Left renal pelvis (tissue), 4 donors: ENCODE results near the gene BICD1. TPM values are rescaled to one million over a fixed set of nuclear protein-coding genes. Genes with fewer than 3 reads are reported as not detected.

Experiments
- DNase-seq, 4 donors: peaks; one replicate each; pipeline ENCODE4 v3.0.0-alpha.2; 2013; ENCODE audit warnings: low read depth in 4 of 4, low spot score in 3 of 4
- polyA plus RNA-seq, 4 donors: library from polyadenylated mRNA; unstranded; fragments of 120-200 nt; gene quantifications; one replicate each; pipeline ENCODE4 v1.2.1, GENCODE V29; 2013; ENCODE audit not compliant: insufficient read length in 4 of 4

Gene BICD1
- polyA plus RNA-seq, 4 donors: 21.0 to 26.5 (median 23.8) TPM

GRCh38 chr12:32139064-32139421, 32.4 kb downstream of the BICD1 start:
- no peak for DNase-seq

- DNase-seq: no peak
Measured at GRCh38 chr12:32140877-32141276, 34.2 kb downstream of the BICD1 start.

DNA sequence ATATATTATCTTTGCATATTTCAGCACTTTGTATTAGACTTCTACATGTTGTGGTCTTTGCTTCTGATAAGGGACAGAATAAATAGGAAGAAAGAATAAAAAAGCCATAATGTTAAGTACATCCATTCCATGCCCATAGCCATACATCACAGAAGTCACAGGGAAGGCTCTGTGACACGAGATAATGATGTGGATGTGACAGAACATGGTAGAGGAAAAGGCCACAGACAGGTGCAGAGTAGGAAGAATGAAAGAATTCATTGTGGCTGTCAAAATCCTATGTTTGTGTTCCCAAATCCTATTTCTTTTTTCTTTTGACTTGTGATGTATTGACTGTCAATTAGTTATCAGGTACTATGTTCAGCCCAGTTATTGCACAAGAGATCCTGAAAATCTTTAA, 38.4 kb downstream of the BICD1 start:
- DNase-seq: no peak

DNA sequence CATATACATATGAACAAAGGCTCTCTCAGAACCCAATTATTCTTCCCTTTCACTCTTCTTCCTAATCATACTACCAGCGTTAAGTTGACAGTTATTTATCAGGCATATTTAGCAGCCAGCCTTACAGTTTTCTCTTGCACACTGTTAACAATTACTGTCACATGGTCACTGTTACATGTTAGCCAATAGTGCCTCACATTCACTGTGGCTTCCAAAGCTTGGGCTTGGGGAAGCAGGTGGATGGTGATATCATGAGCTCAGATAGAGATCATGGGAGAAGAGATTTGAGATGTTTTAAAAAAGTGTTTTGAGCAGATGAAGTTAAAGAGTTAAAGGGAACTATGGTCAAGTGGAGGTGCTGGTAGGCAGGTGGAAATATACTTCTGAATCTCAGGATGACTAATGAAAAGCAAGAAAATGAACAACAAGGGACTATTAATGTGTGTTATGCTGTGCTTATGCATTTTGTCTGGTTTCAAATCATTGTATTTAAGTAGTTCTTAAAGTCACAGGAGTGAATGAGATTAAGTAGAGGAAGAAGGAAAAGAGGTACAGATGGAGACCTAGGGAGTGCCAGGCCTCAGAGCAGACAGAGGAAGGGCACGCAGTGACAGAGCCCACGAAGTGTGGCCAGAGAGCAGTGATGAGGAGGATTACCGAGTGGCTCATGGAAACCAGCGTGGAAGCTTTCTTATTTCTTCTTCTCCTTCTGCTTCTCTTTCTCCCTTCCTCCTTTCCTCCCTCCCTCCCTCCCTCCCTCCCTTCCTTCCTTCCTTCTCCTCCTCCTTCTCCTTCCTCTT, 39.6 kb downstream of the BICD1 start:
- DNase-seq: no peak

- no peak for DNase-seq
Measured at GRCh38 chr12:32148372-32148771, 41.7 kb downstream of the BICD1 start.

DNA sequence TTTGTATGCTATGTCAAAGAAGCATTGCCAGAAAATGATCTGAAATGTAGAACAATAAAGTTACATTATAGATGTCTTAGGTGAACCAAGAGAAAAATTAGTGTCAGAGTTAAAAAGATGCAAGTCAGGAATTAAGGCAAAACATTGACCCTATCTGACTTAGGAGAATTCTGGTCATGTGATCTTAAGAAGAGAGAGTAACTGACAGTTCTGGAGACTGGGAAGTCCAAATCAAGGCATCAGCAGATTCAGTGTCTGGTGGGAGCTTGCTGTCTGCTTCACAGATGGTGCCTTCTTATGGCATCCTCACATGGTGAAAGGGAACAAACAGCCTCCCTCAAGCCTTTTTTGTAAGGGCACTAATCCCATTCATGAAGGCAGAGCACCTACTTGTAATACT, 42.8 kb downstream of the BICD1 start:
- no peak for DNase-seq

DNA sequence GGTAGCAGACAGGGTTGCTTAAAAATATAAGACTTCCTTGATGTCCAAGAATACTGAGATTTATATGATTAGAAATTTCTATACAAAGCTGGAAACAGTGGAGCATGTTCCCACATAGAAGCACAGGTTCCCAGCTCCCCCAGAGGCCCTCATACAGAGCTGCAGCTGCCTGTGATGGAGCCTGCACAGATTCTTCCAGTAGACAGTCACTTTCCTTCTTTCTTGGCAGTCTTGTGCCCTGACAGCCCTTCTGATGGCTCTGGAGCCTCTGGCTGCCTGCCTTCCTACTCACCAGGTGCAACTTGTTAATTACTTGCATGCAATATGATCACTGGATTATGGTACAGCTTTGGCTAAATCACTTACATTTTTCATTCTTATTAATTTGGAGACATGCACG, 44.4 kb downstream of the BICD1 start:
- no peak for DNase-seq

- no peak for DNase-seq
Measured at GRCh38 chr12:32151552-32151951, 44.9 kb downstream of the BICD1 start.

- DNase-seq: peak in 1 of 4 donors; percentile 14
Measured at GRCh38 chr12:32155041-32155440, 48.4 kb downstream of the BICD1 start.

DNA sequence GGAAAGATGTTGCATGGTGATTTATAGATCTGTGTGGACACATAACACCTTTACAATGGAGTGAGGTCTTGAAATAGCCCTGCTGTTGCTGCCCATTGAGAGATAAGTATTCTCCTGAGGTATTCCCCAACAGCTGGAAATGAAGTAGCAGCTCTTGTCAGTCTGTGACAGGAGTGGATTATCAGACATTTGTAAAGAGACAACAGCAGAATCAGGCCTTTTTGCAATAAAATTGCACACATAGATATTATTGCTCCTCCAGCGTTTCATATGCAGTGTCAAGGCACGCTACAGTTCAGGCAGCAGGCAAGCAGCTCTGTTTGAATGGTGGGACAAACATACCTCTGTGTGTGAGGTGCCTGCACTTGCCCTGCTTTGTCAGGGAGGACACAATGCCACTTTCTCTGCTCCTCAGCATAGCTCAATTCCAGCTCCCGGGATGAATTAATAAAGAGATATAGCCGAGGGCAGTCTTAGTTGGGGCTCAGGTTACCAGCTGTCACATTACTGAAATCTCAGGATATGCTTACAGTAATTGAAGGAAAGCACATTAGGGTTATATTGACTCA, 49.4 kb downstream of the BICD1 start:
- DNase-seq: no peak

GRCh38 chr12:32158525-32158924, 51.9 kb downstream of the BICD1 start:
- no peak for DNase-seq

GRCh38 chr12:32159381-32159780, 52.7 kb downstream of the BICD1 start:
- no peak for DNase-seq

DNA sequence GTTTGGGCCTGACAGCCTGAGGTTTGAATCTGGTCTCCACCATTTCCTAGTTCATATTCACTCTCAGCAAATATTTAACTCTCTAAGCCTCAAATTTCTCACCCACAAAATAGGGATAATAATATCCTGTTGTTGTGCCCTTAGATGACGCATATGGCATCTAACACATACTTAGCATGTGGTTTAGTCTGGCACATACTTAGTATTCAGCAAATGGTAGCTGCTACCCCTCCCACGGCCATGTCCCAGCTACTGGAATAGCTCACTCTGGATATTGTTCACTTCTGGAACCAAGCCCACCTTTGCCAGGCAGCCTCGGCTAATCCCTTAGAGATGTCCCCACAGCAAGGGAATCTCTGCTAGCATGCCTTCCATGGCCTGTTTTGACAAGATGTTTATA, 53.3 kb downstream of the BICD1 start:
- DNase-seq: no peak

- DNase-seq: no peak
Measured at GRCh38 chr12:32161058-32161457, 54.4 kb downstream of the BICD1 start.

DNA sequence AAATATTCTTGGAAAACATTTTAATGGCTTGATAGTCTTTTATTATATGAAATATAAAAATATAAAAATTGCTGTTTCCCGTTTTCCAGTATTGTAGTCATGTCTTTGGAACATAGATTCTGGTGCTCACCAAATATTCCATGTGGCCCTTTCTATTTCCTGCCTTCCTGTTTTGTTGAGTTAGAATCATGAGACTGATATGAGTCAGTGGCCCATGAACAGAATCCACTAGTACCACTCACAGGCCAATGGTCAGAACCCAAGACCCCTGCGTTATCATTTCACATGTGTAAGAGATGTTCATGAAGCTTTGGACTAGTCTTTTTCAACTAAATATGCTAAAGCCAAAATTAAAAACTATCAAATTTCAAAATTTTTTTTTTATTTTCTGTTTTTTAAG, 56.9 kb downstream of the BICD1 start:
- no peak for DNase-seq

- no peak for DNase-seq
Measured at GRCh38 chr12:32166510-32166909, 59.9 kb downstream of the BICD1 start.

DNA sequence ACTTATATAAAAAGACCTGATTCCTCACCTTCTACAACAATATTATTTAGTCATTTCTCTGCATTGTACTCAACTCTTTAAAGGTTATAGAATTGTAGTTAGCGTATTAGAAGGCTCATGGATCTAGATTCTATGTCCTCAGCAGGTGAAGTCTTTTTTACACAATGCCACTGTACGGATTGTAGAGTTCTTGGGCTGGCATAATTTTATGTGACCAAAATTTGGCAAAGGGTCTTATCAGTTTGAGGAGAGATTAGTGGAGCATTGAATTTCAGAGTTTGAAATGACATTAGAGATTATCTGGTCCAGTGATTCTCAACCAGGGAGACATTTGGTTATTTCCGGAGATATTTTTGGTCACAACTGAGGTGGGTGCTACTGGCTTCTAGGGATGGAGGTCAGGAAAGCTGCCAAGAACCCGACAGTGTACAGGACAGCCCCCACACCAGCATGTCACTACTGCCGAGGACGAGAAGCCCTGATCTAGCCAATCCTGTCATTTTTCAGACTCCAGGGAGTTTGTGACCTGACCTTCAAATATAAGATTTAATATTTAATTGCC, 63.9 kb downstream of the BICD1 start:
- DNase-seq: no peak

GRCh38 chr12:32171211-32171610, 64.6 kb downstream of the BICD1 start:
- DNase-seq: no peak

DNA sequence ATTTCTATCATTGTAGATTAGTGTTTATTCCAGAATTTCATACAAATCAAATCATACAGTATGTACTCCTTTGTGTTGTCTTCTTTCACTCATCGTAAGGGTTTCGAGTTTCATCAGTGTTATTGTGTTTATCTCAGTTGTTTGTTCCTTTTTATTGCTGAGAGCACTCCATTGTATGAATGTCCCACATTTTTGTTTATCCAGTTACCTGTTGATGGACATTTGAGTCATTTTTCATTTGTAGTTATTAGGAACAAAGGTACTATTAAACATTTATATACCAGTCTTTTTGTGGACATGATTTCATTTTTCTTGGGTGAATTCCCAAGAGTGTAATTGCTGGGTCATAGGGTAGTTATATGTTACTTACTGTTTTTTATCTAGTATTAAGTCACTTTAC, 70.0 kb downstream of the BICD1 start:
- DNase-seq: no peak

GRCh38 chr12:32178341-32179010, 71.8 kb downstream of the BICD1 start:
- no peak for DNase-seq

DNA sequence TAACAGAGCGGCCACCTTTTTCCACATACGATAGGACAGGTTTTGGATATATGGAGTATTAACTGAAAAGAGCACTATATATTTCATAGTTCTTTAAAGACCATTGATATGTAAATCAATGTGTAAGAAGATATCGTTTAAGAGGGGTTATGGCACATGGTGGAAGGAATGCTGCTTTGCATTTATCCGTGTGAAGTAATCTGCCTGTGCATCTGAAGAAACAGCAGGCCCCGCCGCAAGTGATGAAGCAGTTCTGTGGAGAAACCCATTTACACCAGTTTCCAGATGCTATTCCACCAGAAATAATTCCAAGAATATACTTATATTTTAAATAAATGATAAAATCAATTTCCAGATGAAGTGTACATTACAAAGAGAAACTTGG, 72.4 kb downstream of the BICD1 start:
- no peak for DNase-seq
